GM12878 (cell line): Measurements from ENCODE around the gene SSX7. TPM values are rescaled to one million over a fixed set of nuclear protein-coding genes. Genes with fewer than 3 reads are reported as not detected.
"Not testable (repeated sequence)": the region's sequence is repeated elsewhere in the genome, so short reads cannot be mapped to it uniquely, and the experiment has no call there.

ENCODE experiments used
- ATAC-seq: fragments of 200-7000 bp; cut with Tn5 transposase; 3 replicates; pipeline ENCODE4 v1.9.1; 2020; ENCODE audit warnings: mild to moderate bottlenecking, moderate library complexity
- BruUV-seq: library from RNA; stranded (reverse); fragments of 400-500 nt; replicated peaks from 2 replicates; lab custom pipeline; 2021; lab: Mats Ljungman, UMichigan
- CTCF ChIA-PET: fragments of 300-600 bp; sonication (Branson Sonifier 250); formaldehyde crosslinking; extraction: SDS; loops from one replicate; lab custom pipeline; 2021; ENCODE audit warnings: inconsistent platforms; lab: Yijun Ruan, JAX
- POLR2A ChIA-PET: fragments of 350-600 bp; formaldehyde crosslinking; extraction: SDS; loops from one replicate; lab custom pipeline; 2021; ENCODE audit warnings: inconsistent platforms; lab: Charles Lee
- RAD21 ChIA-PET: fragments of 300-600 bp; sonication (Branson Sonifier 250); formaldehyde crosslinking; loops from one replicate; lab custom pipeline; 2023; ENCODE audit warnings: antibody characterized with exemption; ENCODE audit not compliant: unreplicated experiment; lab: Charles Lee
- SMC1A ChIA-PET: fragments of 300-600 bp; sonication (Branson Sonifier 250); formaldehyde crosslinking; loops from one replicate; lab custom pipeline; 2023; ENCODE audit not compliant: unreplicated experiment, uncharacterized antibody; lab: Charles Lee
- DNase-seq: peaks from one replicate; pipeline ENCODE4 v3.0.0-alpha.2; 2011; ENCODE audit warnings: low read depth, low spot score
- FAIRE-seq: peaks from 3 replicates; lab custom pipeline; 2011; peaks lifted over from hg19 to GRCh38; lab: Jason Lieb, UNC
- H2AFZ ChIP-seq: 2 replicates; pipeline ENCODE4 v1.6.0; 2011; ENCODE audit warnings: low read depth, low read length, control low read depth; ENCODE audit not compliant: control insufficient read depth
- H3K27ac ChIP-seq: 2 replicates; pipeline ENCODE4 v1.5.1; 2011; ENCODE audit warnings: control low read depth; ENCODE audit not compliant: control insufficient read depth, insufficient read depth
- H3K27me3 ChIP-seq, 2 experiments: replicated peaks in 1 of 2; 2 replicates each; pipeline versions ENCODE4 v1.6.0 to v1.6.1; 2011; ENCODE audit warnings: low read length in 1 of 2; ENCODE audit not compliant: control insufficient read depth in 2 of 2, insufficient read depth in 2 of 2
- H3K36me3 ChIP-seq, 2 experiments: 2 replicates each; pipeline ENCODE4 v1.5.1; 2011; ENCODE audit warnings: low read length in 1 of 2; ENCODE audit not compliant: control insufficient read depth in 2 of 2, insufficient read depth in 2 of 2
- H3K4me1 ChIP-seq: 2 replicates; pipeline ENCODE4 v1.6.1; 2011; ENCODE audit warnings: mild to moderate bottlenecking, low read length, moderate library complexity, mixed read lengths; ENCODE audit not compliant: control insufficient read depth, insufficient read depth
- H3K4me2 ChIP-seq: 2 replicates; pipeline ENCODE4 v1.6.0; 2011; ENCODE audit warnings: control low read depth; ENCODE audit not compliant: control insufficient read depth, insufficient read depth
- H3K4me3 ChIP-seq: fragments of 200-600 bp; sonication (generic); 2 replicates; pipeline ENCODE4 v1.5.1; 2016
- H3K79me2 ChIP-seq: 2 replicates; pipeline ENCODE4 v1.6.0; 2011; ENCODE audit warnings: low read length; ENCODE audit not compliant: control insufficient read depth, insufficient read depth
- H3K9ac ChIP-seq: 2 replicates; pipeline ENCODE4 v1.8.0; 2011; ENCODE audit warnings: low read length, control low read depth, mixed read lengths; ENCODE audit not compliant: control insufficient read depth, insufficient read depth
- H3K9me3 ChIP-seq: replicated peaks from 3 replicates; pipeline ENCODE4 v1.5.1; 2011; ENCODE audit warnings: mild to moderate bottlenecking, low read length; ENCODE audit not compliant: control insufficient read depth, insufficient read depth
- H4K20me1 ChIP-seq: 2 replicates; pipeline ENCODE4 v1.6.0; 2011; ENCODE audit not compliant: control insufficient read depth, insufficient read depth
- ATF7 ChIP-seq: fragments of 450-650 bp; IDR thresholded peaks from 2 replicates; pipeline ENCODE4 v1.6.1; 2016; ENCODE audit warnings: low read depth, mild to moderate bottlenecking
- FOS ChIP-seq: IDR thresholded peaks from 3 replicates; pipeline ENCODE4 v1.6.1; 2011; ENCODE audit warnings: borderline replicate concordance; ENCODE audit not compliant: insufficient read length; ENCODE audit errors: extremely low read depth
- MEF2B ChIP-seq: fragments of 450-650 bp; IDR thresholded peaks from 2 replicates; pipeline ENCODE4 v1.6.1; 2018; ENCODE audit warnings: mild to moderate bottlenecking, moderate library complexity; ENCODE audit not compliant: partially characterized antibody, poor library complexity, severe bottlenecking
- WGBS: methylation state at CpG from one replicate; pipeline ENCODE4 v1.1.6; 2016; ENCODE audit warnings: low lambda C conversion rate; ENCODE audit not compliant: insufficient replicate concordance, insufficient coverage; ENCODE audit errors: missing lambda C conversion rate; 5-methylcytosine and 5-hydroxymethylcytosine counted together
- in situ Hi-C: fragments of 300-500 bp; cut with MboI; formaldehyde crosslinking; loops from 9 replicates; pipeline ENCODE4 v1.14.3; 2018; ENCODE audit warnings: mixed read lengths
- intact Hi-C: fragments of 100-400 bp; cut with micrococcal nuclease; formaldehyde crosslinking; loops from one replicate; pipeline ENCODE4 v1.14.2; 2022; ENCODE audit not compliant: unreplicated experiment
- polyA plus RNA-seq, 11 experiments: library from polyadenylated mRNA; depleted of rRNA in 4 of 11; unstranded in 6 of 11; stranded (reverse) in 5 of 11; fragments of >200 nt; fragmentation: Nextera tagmentation in 4 of 11; fragmentation: Illumina TruSeq in 1 of 11; extraction: Ambion mirVana in 4 of 11; extraction: Trizol in 1 of 11; gene quantifications; 1 replicate in 1 of 11; 2 replicates in 10 of 11; pipeline versions ENCODE4 v1.2.1 to v1.2.3, GENCODE V29; 2011 to 2016; ENCODE audit warnings: inconsistent platforms in 2 of 11, missing spikeins in 2 of 11, low read depth in 1 of 11
- total RNA-seq, 4 experiments: library from RNA; depleted of rRNA in 3 of 4; stranded (reverse); fragments of >200 nt in 3 of 4; fragmentation: Illumina TruSeq in 1 of 4; extraction: Trizol in 1 of 4; gene quantifications; 2 replicates each; pipeline versions ENCODE4 v1.2.1 to v1.2.3, GENCODE V29; 2013 to 2021
- TF ChIP-seq, protein P1 (sequence below): fragments of 450-650 bp; formaldehyde crosslinking; IDR thresholded peaks from 2 replicates; pipeline ENCODE4 v1.5.0; 2022; ENCODE audit warnings: mild to moderate bottlenecking, missing genetic modification characterization

SSX7 gene
- total and polyA plus RNA-seq, 10 of the 15 experiments (the other 5 are each of a cell fraction or from before 2014, with no cell fraction given) = not detected

DNA sequence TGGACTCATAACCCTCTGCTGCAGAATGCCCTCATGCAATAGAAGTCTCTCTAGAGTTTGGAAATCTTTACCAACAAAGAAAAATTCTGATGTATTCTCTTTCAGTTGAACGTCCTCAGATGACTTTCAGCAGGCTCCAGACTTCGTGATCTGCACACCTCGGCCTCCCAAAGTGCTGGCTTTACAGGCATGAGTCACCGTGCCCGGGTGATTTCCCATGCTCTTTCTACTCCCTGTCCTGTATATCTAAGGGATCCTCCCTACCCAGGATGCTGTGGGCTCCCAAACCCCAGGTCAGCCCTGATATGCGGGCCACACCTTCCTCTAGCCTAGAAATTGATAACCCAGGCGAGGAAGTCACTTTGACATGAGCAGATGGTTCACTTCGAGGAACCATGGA, 51.5 kb downstream of the SSX7 start:
- H3K4me1 ChIP-seq, H3K79me2 ChIP-seq, DNase-seq, H3K27ac ChIP-seq, H3K36me3 ChIP-seq, H3K4me3 ChIP-seq, BruUV-seq, RAD21 ChIA-PET, H4K20me1 ChIP-seq, H3K4me2 ChIP-seq, H2AFZ ChIP-seq, POLR2A ChIA-PET, H3K9ac ChIP-seq, in situ Hi-C loops, FAIRE-seq, ATAC-seq, SMC1A ChIA-PET, H3K9me3 ChIP-seq, CTCF ChIA-PET, H3K27me3 ChIP-seq, intact Hi-C loops: not testable (repeated sequence)
- WGBS = 49% methylated on average over 8 of the region's 8 CpGs

DNA sequence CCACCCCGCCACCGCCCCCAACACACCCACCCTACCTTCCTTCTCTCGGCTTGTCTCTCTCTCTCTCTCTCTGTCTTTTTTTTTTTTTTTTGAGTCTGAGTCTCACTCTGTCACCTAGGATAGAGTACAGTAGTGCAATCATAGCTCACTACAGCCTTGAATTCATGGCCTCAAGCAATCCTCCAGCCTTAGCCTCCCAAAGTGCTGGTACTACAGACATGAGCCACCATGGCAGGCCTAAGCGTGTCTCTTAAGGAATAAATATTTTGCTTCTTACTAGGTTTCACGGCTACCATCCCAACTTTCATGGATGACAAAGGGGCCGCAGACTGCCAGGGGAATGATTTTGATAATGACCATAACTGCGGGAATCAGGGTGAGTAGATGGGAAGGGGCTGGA, 55.8 kb downstream of the SSX7 start:
- Histone ChIP-seq H3K4me2 (no peak overlapping the region), H2AFZ (no peak overlapping the region), H3K79me2 (no peaks in the 10 kb centered on the region), H3K4me3 (no peak overlapping the region), H3K36me3 (no peaks in the 10 kb centered on the region), H3K27ac (no peak overlapping the region), H3K4me1 (no peaks in the 10 kb centered on the region), H3K9me3 (no peaks in the 10 kb centered on the region), H3K9ac (no peak overlapping the region), H4K20me1 (no peaks in the 10 kb centered on the region), H3K27me3 (no peaks in the 10 kb centered on the region)
- ChIA-PET RAD21 (no interaction called here), POLR2A (no interaction called here), CTCF (no interaction called here), SMC1A (no interaction called here)
- intact Hi-C loops (no loop called here), in situ Hi-C loops (loop anchor here (25.0 kb wide), 1 partner anchor 388 kb away; no protein-coding TSS in a partner anchor)
- no peak for ATAC-seq
- DNase-seq = no peak
- no TSS peak for BruUV-seq
- FAIRE-seq = no peak
- 24% methylated on average over 6 of the region's 7 CpGs for WGBS
- TF ChIP-seq FOS (no peak), MEF2B (no peak), ATF7 (no peak)
- TF ChIP-seq, protein P1, sequence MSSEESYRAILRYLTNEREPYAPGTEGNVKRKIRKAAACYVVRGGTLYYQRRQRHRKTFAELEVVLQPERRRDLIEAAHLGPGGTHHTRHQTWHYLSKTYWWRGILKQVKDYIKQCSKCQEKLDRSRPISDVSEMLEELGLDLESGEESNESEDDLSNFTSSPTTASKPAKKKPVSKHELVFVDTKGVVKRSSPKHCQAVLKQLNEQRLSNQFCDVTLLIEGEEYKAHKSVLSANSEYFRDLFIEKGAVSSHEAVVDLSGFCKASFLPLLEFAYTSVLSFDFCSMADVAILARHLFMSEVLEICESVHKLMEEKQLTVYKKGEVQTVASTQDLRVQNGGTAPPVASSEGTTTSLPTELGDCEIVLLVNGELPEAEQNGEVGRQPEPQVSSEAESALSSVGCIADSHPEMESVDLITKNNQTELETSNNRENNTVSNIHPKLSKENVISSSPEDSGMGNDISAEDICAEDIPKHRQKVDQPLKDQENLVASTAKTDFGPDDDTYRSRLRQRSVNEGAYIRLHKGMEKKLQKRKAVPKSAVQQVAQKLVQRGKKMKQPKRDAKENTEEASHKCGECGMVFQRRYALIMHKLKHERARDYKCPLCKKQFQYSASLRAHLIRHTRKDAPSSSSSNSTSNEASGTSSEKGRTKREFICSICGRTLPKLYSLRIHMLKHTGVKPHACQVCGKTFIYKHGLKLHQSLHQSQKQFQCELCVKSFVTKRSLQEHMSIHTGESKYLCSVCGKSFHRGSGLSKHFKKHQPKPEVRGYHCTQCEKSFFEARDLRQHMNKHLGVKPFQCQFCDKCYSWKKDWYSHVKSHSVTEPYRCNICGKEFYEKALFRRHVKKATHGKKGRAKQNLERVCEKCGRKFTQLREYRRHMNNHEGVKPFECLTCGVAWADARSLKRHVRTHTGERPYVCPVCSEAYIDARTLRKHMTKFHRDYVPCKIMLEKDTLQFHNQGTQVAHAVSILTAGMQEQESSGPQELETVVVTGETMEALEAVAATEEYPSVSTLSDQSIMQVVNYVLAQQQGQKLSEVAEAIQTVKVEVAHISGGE (CRISPR knock-in tag) = no peak
